Measurements from ENCODE around the gene FHL2. TPM values are rescaled to one million over a fixed set of nuclear protein-coding genes. Genes with fewer than 3 reads are reported as not detected.
A peak's percentile ranks its signal among the peaks of the same experiment; 100 is the strongest.

The FHL2 gene
- total and polyA plus RNA-seq, 12 donors: 41.2 to 213 (median 103) TPM

GRCh38 chr2:105382177-105382576 lies 16.7 kb downstream of the FHL2 start:
- peak overlapping the region in 3 of 5 donors; percentile 43 to 74 (median 70) for H3K27ac ChIP-seq
- TF ChIP-seq CTCF (IDR thresholded peaks at IDR 0.05) (no peak), POLR2A (IDR thresholded peaks at IDR 0.05) (no peak)
- H3K36me3 ChIP-seq (replicated peaks in 1 of 2): peaks cover 0 to 40% of the 10 kb centered on the region in 2 donors
- peaks cover 5 to 63% of the 10 kb centered on the region in 2 donors for H3K4me1 ChIP-seq (replicated peaks in 1 of 2)
- no peak overlapping the region for H3K4me3 ChIP-seq
- DNase-seq: peak in 1 of 7 donors; percentile 46
- intact Hi-C loops (cut with DNase I): no loop called here
- no peaks in the 10 kb centered on the region for H3K9me3 ChIP-seq (replicated peaks in 1 of 3)
- WGBS, 4 donors: 85 to 96% (median 92%) methylated on average over 4 to 5 of the region's 5 CpGs
- H3K27me3 ChIP-seq: no peaks in the 10 kb centered on the region

- peak in 1 of 7 donors; percentile 45 for DNase-seq
- 70 to 88% (median 81%) methylated on average over 13 to 14 of the region's 14 CpGs for WGBS, 4 donors
- no peak overlapping the region for H3K4me3 ChIP-seq
- peaks cover 0 to 41% of the 10 kb centered on the region in 2 donors for H3K36me3 ChIP-seq (replicated peaks in 1 of 2)
- no peaks in the 10 kb centered on the region for H3K9me3 ChIP-seq (replicated peaks in 1 of 3)
- intact Hi-C loops (cut with DNase I): no loop called here
- H3K27ac ChIP-seq: peak overlapping the region in 4 of 5 donors; percentile 43 to 94 (median 59)
- TF ChIP-seq CTCF (IDR thresholded peaks at IDR 0.05) (no peak), POLR2A (IDR thresholded peaks at IDR 0.05) (no peak)
- peaks cover 5 to 59% of the 10 kb centered on the region in 2 donors for H3K4me1 ChIP-seq (replicated peaks in 1 of 2)
- H3K27me3 ChIP-seq: no peaks in the 10 kb centered on the region
These were observed 17.7 kb downstream of the FHL2 start for GRCh38 chr2:105381101-105381668.

- intact Hi-C loops (cut with DNase I): no loop called here
- H3K4me1 ChIP-seq (replicated peaks in 1 of 2): peaks cover 5 to 64% of the 10 kb centered on the region in 2 donors
- TF ChIP-seq POLR2A (IDR thresholded peaks at IDR 0.05) (no peak), CTCF (IDR thresholded peaks at IDR 0.05) (no peak)
- no peak overlapping the region for H3K4me3 ChIP-seq
- no peaks in the 10 kb centered on the region for H3K27me3 ChIP-seq
- H3K9me3 ChIP-seq (replicated peaks in 1 of 3): no peaks in the 10 kb centered on the region
- peaks cover 0 to 37% of the 10 kb centered on the region in 2 donors for H3K36me3 ChIP-seq (replicated peaks in 1 of 2)
- DNase-seq: peak in 1 of 7 donors; percentile 52
- WGBS, 4 donors: 46 to 64% (median 52%) methylated on average over 9 of the region's 9 CpGs
- H3K27ac ChIP-seq: peak overlapping the region; percentile 6 to 94 (median 46)
These were observed 18.3 kb downstream of the FHL2 start for GRCh38 chr2:105380432-105381100.

- Histone ChIP-seq H3K27me3 (no peaks in the 10 kb centered on the region), H3K9me3 (replicated peaks in 1 of 3) (no peaks in the 10 kb centered on the region), H3K4me1 (replicated peaks in 1 of 2) (peaks cover 5 to 61% of the 10 kb centered on the region in 2 donors), H3K36me3 (replicated peaks in 1 of 2) (peaks cover 0 to 29% of the 10 kb centered on the region in 2 donors), H3K27ac (peak overlapping the region in 4 of 5 donors; percentile 44 to 94 (median 60)), H3K4me3 (no peak overlapping the region)
- 64 to 78% (median 65%) methylated on average over 7 of the region's 7 CpGs for WGBS, 4 donors
- intact Hi-C loops (cut with DNase I): no loop called here
- TF ChIP-seq POLR2A (IDR thresholded peaks at IDR 0.05) (no peak), CTCF (IDR thresholded peaks at IDR 0.05) (no peak)
- DNase-seq: peak in 1 of 7 donors; percentile 52
These were observed 19.1 kb downstream of the FHL2 start for GRCh38 chr2:105379741-105380186.

Data from adrenal gland (tissue), 12 donors.